Loucy (cell line): ENCODE results near the gene WDSUB1.

Experiments
- H2AFZ ChIP-seq: fragments of 200-600 bp; sonication (generic); 2 replicates; pipeline ENCODE4 v1.6.0; 2016; ENCODE audit warnings: antibody characterized with exemption, mild to moderate bottlenecking, low read length, moderate library complexity
- H3F3A ChIP-seq: fragments of 200-600 bp; 2 replicates; pipeline ENCODE4 v1.6.0; 2016; ENCODE audit warnings: antibody characterized with exemption, low read depth, mild to moderate bottlenecking
- H3K27me3 ChIP-seq: fragments of 200-600 bp; sonication (generic); 2 replicates; pipeline ENCODE4 v1.6.1; 2014; ENCODE audit warnings: low read length, mild to moderate bottlenecking; ENCODE audit not compliant: insufficient read depth, poor library complexity, severe bottlenecking
- H3K36me3 ChIP-seq: fragments of 200-600 bp; sonication (generic); 2 replicates; pipeline ENCODE4 v1.6.1; 2016; ENCODE audit warnings: low read length; ENCODE audit not compliant: insufficient read depth
- H3K4me1 ChIP-seq: fragments of 200-600 bp; sonication (generic); 2 replicates; pipeline ENCODE4 v1.5.1; 2014; ENCODE audit warnings: low read length, mild to moderate bottlenecking; ENCODE audit not compliant: insufficient read depth, poor library complexity, severe bottlenecking
- H3K4me2 ChIP-seq: fragments of 200-600 bp; sonication (generic); 2 replicates; pipeline ENCODE4 v1.6.0; 2014; ENCODE audit warnings: antibody characterized with exemption, low read length, low read depth, mild to moderate bottlenecking; ENCODE audit not compliant: poor library complexity, severe bottlenecking
- H3K4me3 ChIP-seq: fragments of 200-600 bp; sonication (generic); 2 replicates; pipeline ENCODE4 v1.5.1; 2014; ENCODE audit warnings: low read length, mild to moderate bottlenecking, mixed read lengths; ENCODE audit not compliant: poor library complexity, severe bottlenecking
- H3K79me2 ChIP-seq: fragments of 200-600 bp; sonication (generic); 2 replicates; pipeline ENCODE4 v1.6.1; 2014; ENCODE audit warnings: low read length; ENCODE audit not compliant: insufficient read depth
- H3K9ac ChIP-seq: fragments of 200-600 bp; sonication (generic); 2 replicates; pipeline ENCODE4 v1.6.0; 2014; ENCODE audit warnings: mild to moderate bottlenecking, low read depth, low read length, moderate library complexity; ENCODE audit not compliant: poor library complexity, severe bottlenecking
- H3K9me2 ChIP-seq: fragments of 200-600 bp; sonication (generic); replicated peaks from 2 replicates; pipeline ENCODE4 v1.6.1; 2016; ENCODE audit warnings: low read depth, low read length, mixed read lengths
- H3K9me3 ChIP-seq: fragments of 200-600 bp; sonication (generic); 2 replicates; pipeline ENCODE4 v1.6.1; 2014; ENCODE audit warnings: mild to moderate bottlenecking, antibody characterized with exemption, low read length, low read depth; ENCODE audit not compliant: insufficient read depth
- H4K20me1 ChIP-seq: fragments of 200-600 bp; sonication (generic); 2 replicates; pipeline ENCODE4 v1.6.0; 2014; ENCODE audit warnings: antibody characterized with exemption, low read length, mild to moderate bottlenecking; ENCODE audit not compliant: insufficient read depth, poor library complexity, severe bottlenecking
- CTCF ChIP-seq: fragments of 200-600 bp; sonication (generic); conservative IDR thresholded peaks from 2 replicates; pipeline ENCODE4 v1.5.1; 2014; ENCODE audit warnings: mild to moderate bottlenecking, antibody characterized with exemption, low read length
- EZH2phosphoT487 ChIP-seq: fragments of 200-600 bp; IDR thresholded peaks from 2 replicates; pipeline ENCODE4 v1.6.1; 2018; ENCODE audit warnings: antibody characterized with exemption, mild to moderate bottlenecking, moderate library complexity, borderline replicate concordance

WDSUB1 gene

GRCh38 chr2:159201360-159202063 is 85.0 kb downstream of the WDSUB1 start:
- Histone ChIP-seq H3K4me1 (peaks cover 9% of the 10 kb centered on the region), H3K4me3 (no peak overlapping the region), H3K27me3 (no peaks in the 10 kb centered on the region), H2AFZ (no peak overlapping the region), H3K4me2 (no peak overlapping the region), H3K9me3 (no peaks in the 10 kb centered on the region), H3F3A (no peaks in the 10 kb centered on the region), H4K20me1 (no peaks in the 10 kb centered on the region), H3K36me3 (no peaks in the 10 kb centered on the region), H3K79me2 (no peaks in the 10 kb centered on the region), H3K9me2 (no peaks in the 10 kb centered on the region), H3K9ac (no peak overlapping the region)
- TF ChIP-seq EZH2phosphoT487, result no peak

GRCh38 chr2:159200498-159200897 is 86.0 kb downstream of the WDSUB1 start:
- no peak overlapping the region for H3K4me2 ChIP-seq
- H3K4me3 ChIP-seq, result no peak overlapping the region
- no peaks in the 10 kb centered on the region for H3K36me3 ChIP-seq
- no peaks in the 10 kb centered on the region for H3K9me3 ChIP-seq
- H3F3A ChIP-seq, result no peaks in the 10 kb centered on the region
- H3K79me2 ChIP-seq, result no peaks in the 10 kb centered on the region
- H3K9me2 ChIP-seq, result no peaks in the 10 kb centered on the region
- H3K27me3 ChIP-seq, result no peaks in the 10 kb centered on the region
- H2AFZ ChIP-seq, result no peak overlapping the region
- peaks cover 9% of the 10 kb centered on the region for H3K4me1 ChIP-seq
- no peak for TF ChIP-seq CTCF
- H4K20me1 ChIP-seq, result no peaks in the 10 kb centered on the region
- no peak overlapping the region for H3K9ac ChIP-seq

- Histone ChIP-seq H3K4me3 (no peak overlapping the region), H3K9me3 (no peaks in the 10 kb centered on the region), H3F3A (no peaks in the 10 kb centered on the region), H3K36me3 (no peaks in the 10 kb centered on the region), H3K27me3 (no peaks in the 10 kb centered on the region), H3K79me2 (no peaks in the 10 kb centered on the region), H3K9me2 (no peaks in the 10 kb centered on the region), H2AFZ (no peak overlapping the region), H3K9ac (no peak overlapping the region), H3K4me1 (peaks cover 9% of the 10 kb centered on the region), H3K4me2 (no peak overlapping the region), H4K20me1 (no peaks in the 10 kb centered on the region)
- TF ChIP-seq CTCF (no peak), EZH2phosphoT487 (no peak)
Measured at GRCh38 chr2:159199761-159200465, 86.6 kb downstream of the WDSUB1 start.
